Measurements from ENCODE around the gene ESPN.

Gene ESPN

DNA sequence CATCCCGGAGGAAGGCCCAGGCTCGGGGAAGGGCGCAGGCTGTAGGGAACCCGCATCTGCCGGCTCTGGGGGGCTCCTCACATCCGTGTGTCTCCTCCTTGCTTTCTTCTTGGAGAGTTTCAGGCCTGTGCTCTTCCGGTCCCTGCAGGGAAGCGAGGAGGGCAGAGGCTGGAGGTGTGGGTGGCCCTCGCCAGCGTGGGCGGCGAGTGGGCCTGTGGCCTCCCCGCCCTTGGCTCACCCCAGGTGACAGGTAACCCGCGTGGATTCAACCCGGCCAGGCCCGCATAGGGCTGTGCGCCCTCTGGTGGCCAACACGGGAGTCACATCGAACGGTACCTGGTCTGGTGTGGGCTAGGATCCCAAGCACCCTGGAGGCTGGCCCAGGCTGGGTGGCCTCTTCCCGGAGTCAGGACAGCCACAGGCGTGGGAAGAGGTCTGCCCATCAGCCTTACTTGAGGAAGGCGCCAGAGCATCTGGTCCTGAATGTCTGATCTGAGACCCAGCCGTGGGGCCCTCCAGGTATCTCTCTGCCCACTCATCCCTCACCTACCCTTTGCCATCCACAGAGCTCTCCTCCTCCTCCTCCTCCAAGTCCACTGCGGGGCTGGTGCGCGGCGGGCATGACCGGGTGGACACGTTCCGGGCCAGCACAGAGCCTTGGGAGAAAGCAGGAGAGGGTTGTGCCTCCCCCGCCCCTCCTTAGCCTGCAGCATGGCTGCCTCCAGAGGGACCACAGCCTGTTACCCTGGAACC is 51.0 kb downstream of the ESPN start:
- ATAC-seq, result peak; percentile 93
- TF ChIP-seq ISL1 (CRISPR knock-in tag; IDR thresholded peaks at IDR 0.05), result no peak
- TF ChIP-seq, protein P1, sequence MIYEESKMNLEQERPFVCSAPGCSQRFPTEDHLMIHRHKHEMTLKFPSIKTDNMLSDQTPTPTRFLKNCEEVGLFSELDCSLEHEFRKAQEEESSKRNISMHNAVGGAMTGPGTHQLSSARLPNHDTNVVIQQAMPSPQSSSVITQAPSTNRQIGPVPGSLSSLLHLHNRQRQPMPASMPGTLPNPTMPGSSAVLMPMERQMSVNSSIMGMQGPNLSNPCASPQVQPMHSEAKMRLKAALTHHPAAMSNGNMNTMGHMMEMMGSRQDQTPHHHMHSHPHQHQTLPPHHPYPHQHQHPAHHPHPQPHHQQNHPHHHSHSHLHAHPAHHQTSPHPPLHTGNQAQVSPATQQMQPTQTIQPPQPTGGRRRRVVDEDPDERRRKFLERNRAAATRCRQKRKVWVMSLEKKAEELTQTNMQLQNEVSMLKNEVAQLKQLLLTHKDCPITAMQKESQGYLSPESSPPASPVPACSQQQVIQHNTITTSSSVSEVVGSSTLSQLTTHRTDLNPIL (CRISPR knock-in tag; IDR thresholded peaks at IDR 0.05; ENCODE audit: low read depth), result no peak
- TF ChIP-seq OSR1 (CRISPR knock-in tag; IDR thresholded peaks at IDR 0.05), result no peak
- TF ChIP-seq, protein P2, sequence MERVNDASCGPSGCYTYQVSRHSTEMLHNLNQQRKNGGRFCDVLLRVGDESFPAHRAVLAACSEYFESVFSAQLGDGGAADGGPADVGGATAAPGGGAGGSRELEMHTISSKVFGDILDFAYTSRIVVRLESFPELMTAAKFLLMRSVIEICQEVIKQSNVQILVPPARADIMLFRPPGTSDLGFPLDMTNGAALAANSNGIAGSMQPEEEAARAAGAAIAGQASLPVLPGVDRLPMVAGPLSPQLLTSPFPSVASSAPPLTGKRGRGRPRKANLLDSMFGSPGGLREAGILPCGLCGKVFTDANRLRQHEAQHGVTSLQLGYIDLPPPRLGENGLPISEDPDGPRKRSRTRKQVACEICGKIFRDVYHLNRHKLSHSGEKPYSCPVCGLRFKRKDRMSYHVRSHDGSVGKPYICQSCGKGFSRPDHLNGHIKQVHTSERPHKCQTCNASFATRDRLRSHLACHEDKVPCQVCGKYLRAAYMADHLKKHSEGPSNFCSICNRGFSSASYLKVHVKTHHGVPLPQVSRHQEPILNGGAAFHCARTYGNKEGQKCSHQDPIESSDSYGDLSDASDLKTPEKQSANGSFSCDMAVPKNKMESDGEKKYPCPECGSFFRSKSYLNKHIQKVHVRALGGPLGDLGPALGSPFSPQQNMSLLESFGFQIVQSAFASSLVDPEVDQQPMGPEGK (CRISPR knock-in tag; IDR thresholded peaks at IDR 0.05; ENCODE audit: borderline replicate concordance), result no peak
- no peak for TF ChIP-seq ZNF8 (CRISPR knock-in tag; IDR thresholded peaks at IDR 0.05)
- TF ChIP-seq ZNF565 (CRISPR knock-in tag; conservative IDR thresholded peaks at IDR 0.05; ENCODE audit: low read depth), result no peak
- no peak for TF ChIP-seq POU6F1 (CRISPR knock-in tag; IDR thresholded peaks at IDR 0.05; ENCODE audit: borderline replicate concordance, low read depth)
- no peak for TF ChIP-seq ARNTL (CRISPR knock-in tag; IDR thresholded peaks at IDR 0.05; ENCODE audit: borderline replicate concordance, low read depth)
- TF ChIP-seq, protein P3, sequence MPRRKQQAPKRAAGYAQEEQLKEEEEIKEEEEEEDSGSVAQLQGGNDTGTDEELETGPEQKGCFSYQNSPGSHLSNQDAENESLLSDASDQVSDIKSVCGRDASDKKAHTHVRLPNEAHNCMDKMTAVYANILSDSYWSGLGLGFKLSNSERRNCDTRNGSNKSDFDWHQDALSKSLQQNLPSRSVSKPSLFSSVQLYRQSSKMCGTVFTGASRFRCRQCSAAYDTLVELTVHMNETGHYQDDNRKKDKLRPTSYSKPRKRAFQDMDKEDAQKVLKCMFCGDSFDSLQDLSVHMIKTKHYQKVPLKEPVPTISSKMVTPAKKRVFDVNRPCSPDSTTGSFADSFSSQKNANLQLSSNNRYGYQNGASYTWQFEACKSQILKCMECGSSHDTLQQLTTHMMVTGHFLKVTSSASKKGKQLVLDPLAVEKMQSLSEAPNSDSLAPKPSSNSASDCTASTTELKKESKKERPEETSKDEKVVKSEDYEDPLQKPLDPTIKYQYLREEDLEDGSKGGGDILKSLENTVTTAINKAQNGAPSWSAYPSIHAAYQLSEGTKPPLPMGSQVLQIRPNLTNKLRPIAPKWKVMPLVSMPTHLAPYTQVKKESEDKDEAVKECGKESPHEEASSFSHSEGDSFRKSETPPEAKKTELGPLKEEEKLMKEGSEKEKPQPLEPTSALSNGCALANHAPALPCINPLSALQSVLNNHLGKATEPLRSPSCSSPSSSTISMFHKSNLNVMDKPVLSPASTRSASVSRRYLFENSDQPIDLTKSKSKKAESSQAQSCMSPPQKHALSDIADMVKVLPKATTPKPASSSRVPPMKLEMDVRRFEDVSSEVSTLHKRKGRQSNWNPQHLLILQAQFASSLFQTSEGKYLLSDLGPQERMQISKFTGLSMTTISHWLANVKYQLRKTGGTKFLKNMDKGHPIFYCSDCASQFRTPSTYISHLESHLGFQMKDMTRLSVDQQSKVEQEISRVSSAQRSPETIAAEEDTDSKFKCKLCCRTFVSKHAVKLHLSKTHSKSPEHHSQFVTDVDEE (CRISPR knock-in tag; IDR thresholded peaks at IDR 0.05), result no peak
- no peak for TF ChIP-seq ZFP30 (CRISPR knock-in tag; IDR thresholded peaks at IDR 0.05)
- no peak for TF ChIP-seq CSRNP3 (CRISPR knock-in tag; IDR thresholded peaks at IDR 0.05)
- TF ChIP-seq PPARA (CRISPR knock-in tag; IDR thresholded peaks at IDR 0.05; ENCODE audit: borderline replicate concordance), result no peak

- ATAC-seq, result no peak
- TF ChIP-seq ZNF8 (CRISPR knock-in tag; IDR thresholded peaks at IDR 0.05) (no peak), TOX (CRISPR knock-in tag; IDR thresholded peaks at IDR 0.05; ENCODE audit: borderline replicate concordance) (no peak), ESRRG (CRISPR knock-in tag; IDR thresholded peaks at IDR 0.05) (no peak), CSRNP3 (CRISPR knock-in tag; IDR thresholded peaks at IDR 0.05) (no peak), ISL1 (CRISPR knock-in tag; IDR thresholded peaks at IDR 0.05) (no peak), CSDC2 (CRISPR knock-in tag; IDR thresholded peaks at IDR 0.05) (no peak), ARNTL (CRISPR knock-in tag; IDR thresholded peaks at IDR 0.05; ENCODE audit: borderline replicate concordance, low read depth) (no peak), OSR1 (CRISPR knock-in tag; IDR thresholded peaks at IDR 0.05) (no peak), POU6F1 (CRISPR knock-in tag; IDR thresholded peaks at IDR 0.05; ENCODE audit: borderline replicate concordance, low read depth) (no peak), ZNF565 (CRISPR knock-in tag; conservative IDR thresholded peaks at IDR 0.05; ENCODE audit: low read depth) (no peak)
- TF ChIP-seq, protein P2 (CRISPR knock-in tag; IDR thresholded peaks at IDR 0.05; ENCODE audit: borderline replicate concordance), result no peak
- TF ChIP-seq, protein P3 (CRISPR knock-in tag; IDR thresholded peaks at IDR 0.05), result no peak
These were observed 51.9 kb downstream of the ESPN start for GRCh38 chr1:6476483-6476882.
